HL-60 (cell line): ENCODE results near the gene GOLGA6C.

ENCODE experiments used
- DNase-seq, 2 experiments: peaks; one replicate each; pipeline ENCODE4 v3.0.0-alpha.2; 2010 to 2020; ENCODE audit warnings: low read depth in 1 of 2, low spot score in 1 of 2
- H3K27ac ChIP-seq: fragments of 250-450 bp; sonication (Bioruptor Pico); replicated peaks from 2 replicates; pipeline ENCODE4 v1.5.1; 2020; ENCODE audit warnings: mild to moderate bottlenecking, moderate library complexity
- H3K27me3 ChIP-seq: fragments of 250-450 bp; sonication (Bioruptor Pico); 2 replicates; pipeline ENCODE4 v1.5.1; 2021; ENCODE audit warnings: mild to moderate bottlenecking, moderate library complexity; ENCODE audit not compliant: insufficient read depth, poor library complexity, severe bottlenecking
- H3K4me3 ChIP-seq: replicated peaks from 2 replicates; pipeline ENCODE4 v1.5.1; 2011; ENCODE audit warnings: mild to moderate bottlenecking, control low read depth, low read length; ENCODE audit not compliant: insufficient read depth
- CTCF ChIP-seq: IDR thresholded peaks from one replicate; pipeline ENCODE4 v1.5.1; 2011; ENCODE audit warnings: low read length, control low read depth, inconsistent platforms; ENCODE audit not compliant: insufficient read depth
- GABPA ChIP-seq: IDR thresholded peaks from 2 replicates; pipeline ENCODE4 v1.6.1; 2012; ENCODE audit warnings: low read depth
- POLR2AphosphoS5 ChIP-seq: IDR thresholded peaks from 2 replicates; pipeline ENCODE4 v1.6.1; 2012; ENCODE audit warnings: low read depth
- SPI1 ChIP-seq: IDR thresholded peaks from 2 replicates; pipeline ENCODE4 v1.6.1; 2012; ENCODE audit warnings: low read depth, mild to moderate bottlenecking, borderline replicate concordance
- TF ChIP-seq, protein P1 (sequence below): IDR thresholded peaks from 2 replicates; pipeline ENCODE4 v1.6.1; 2012; ENCODE audit warnings: low read depth; ENCODE audit not compliant: insufficient replicate concordance

GOLGA6C gene

GRCh38 chr15:75230551-75231371 is 27.4 kb upstream of the GOLGA6C start:
- no peak for DNase-seq
- Histone ChIP-seq H3K27me3 (peaks cover 3% of the 10 kb centered on the region), H3K27ac (no peak overlapping the region), H3K4me3 (no peak overlapping the region)
- no peak for TF ChIP-seq POLR2AphosphoS5
- TF ChIP-seq, protein P1, sequence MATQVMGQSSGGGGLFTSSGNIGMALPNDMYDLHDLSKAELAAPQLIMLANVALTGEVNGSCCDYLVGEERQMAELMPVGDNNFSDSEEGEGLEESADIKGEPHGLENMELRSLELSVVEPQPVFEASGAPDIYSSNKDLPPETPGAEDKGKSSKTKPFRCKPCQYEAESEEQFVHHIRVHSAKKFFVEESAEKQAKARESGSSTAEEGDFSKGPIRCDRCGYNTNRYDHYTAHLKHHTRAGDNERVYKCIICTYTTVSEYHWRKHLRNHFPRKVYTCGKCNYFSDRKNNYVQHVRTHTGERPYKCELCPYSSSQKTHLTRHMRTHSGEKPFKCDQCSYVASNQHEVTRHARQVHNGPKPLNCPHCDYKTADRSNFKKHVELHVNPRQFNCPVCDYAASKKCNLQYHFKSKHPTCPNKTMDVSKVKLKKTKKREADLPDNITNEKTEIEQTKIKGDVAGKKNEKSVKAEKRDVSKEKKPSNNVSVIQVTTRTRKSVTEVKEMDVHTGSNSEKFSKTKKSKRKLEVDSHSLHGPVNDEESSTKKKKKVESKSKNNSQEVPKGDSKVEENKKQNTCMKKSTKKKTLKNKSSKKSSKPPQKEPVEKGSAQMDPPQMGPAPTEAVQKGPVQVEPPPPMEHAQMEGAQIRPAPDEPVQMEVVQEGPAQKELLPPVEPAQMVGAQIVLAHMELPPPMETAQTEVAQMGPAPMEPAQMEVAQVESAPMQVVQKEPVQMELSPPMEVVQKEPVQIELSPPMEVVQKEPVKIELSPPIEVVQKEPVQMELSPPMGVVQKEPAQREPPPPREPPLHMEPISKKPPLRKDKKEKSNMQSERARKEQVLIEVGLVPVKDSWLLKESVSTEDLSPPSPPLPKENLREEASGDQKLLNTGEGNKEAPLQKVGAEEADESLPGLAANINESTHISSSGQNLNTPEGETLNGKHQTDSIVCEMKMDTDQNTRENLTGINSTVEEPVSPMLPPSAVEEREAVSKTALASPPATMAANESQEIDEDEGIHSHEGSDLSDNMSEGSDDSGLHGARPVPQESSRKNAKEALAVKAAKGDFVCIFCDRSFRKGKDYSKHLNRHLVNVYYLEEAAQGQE, result no peak
- TF ChIP-seq GABPA, result no peak
- TF ChIP-seq SPI1, result no peak
- TF ChIP-seq CTCF, result no peak

DNA sequence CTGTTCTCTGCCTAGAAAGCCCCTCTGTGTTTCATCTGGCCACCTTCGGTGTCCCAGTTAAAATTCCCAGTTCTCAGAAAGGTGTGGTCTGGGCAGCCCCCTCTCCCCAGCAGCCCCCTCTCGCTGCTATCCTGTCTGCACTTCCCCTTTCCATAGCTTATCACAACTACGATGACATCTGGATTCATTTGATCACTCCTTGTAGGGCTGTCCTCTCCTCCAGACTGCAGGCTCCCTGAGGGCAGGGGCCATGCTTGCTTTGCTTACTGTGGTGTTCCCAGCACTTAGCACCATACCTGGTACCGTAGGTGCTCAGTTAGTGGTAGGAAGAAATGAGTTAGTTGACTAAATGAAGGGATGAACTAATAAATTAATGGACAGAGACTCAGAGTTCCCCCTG is 26.3 kb upstream of the GOLGA6C start:
- DNase-seq, result no peak
- H3K4me3 ChIP-seq, result no peak overlapping the region
- no peak overlapping the region for H3K27ac ChIP-seq
- H3K27me3 ChIP-seq, result peaks cover 3% of the 10 kb centered on the region
- TF ChIP-seq SPI1 (peak; percentile 55), CTCF (no peak)

- peaks cover 3% of the 10 kb centered on the region for H3K27me3 ChIP-seq
These were observed 25.8 kb upstream of the GOLGA6C start for GRCh38 chr15:75232252-75232813.

More at GRCh38 chr15:75232252-75232813, 25.8 kb upstream of the GOLGA6C start:
- no peak overlapping the region for H3K4me3 ChIP-seq
- H3K27ac ChIP-seq, result no peak overlapping the region
- no peak for DNase-seq
- TF ChIP-seq SPI1 (no peak), CTCF (no peak), GABPA (no peak), POLR2AphosphoS5 (no peak)
- TF ChIP-seq, protein P1, result no peak
